Measurements from ENCODE around the gene CD276.

- TF ChIP-seq POLR2A (IDR thresholded peaks at IDR 0.05) (no peak), CTCF (IDR thresholded peaks at IDR 0.05) (no peak)
These were observed 25.5 kb downstream of the CD276 start for GRCh38 chr15:73709686-73710085.
